BJ (cell line): ENCODE measurements around the gene GREB1. TPM values are rescaled to one million over a fixed set of nuclear protein-coding genes. Genes with fewer than 3 reads are reported as not detected.

ENCODE experiments used
- CTCF ChIA-PET: fragments of 350-600 bp; formaldehyde crosslinking; extraction: SDS; loops from one replicate; lab custom pipeline; 2021; ENCODE audit warnings: antibody characterized with exemption, inconsistent platforms; lab: Yijun Ruan, JAX
- POLR2A ChIA-PET: fragments of 300-600 bp; sonication (Branson Sonifier 250); formaldehyde crosslinking; extraction: SDS; loops from one replicate; lab custom pipeline; 2021; ENCODE audit warnings: antibody characterized with exemption; lab: Charles Lee
- DNase-seq: peaks from one replicate; pipeline ENCODE4 v3.0.0-alpha.2; 2011; ENCODE audit warnings: low read depth
- H3K27me3 ChIP-seq: 2 replicates; pipeline ENCODE4 v1.6.0; 2011; ENCODE audit warnings: low read length; ENCODE audit not compliant: control insufficient read depth, insufficient read depth
- H3K36me3 ChIP-seq: 2 replicates; pipeline ENCODE4 v1.5.1; 2011; ENCODE audit warnings: low read length; ENCODE audit not compliant: control insufficient read depth, insufficient read depth
- H3K4me3 ChIP-seq: 2 replicates; pipeline ENCODE4 v1.5.1; 2011; ENCODE audit warnings: low read depth, mild to moderate bottlenecking, control low read depth, low read length
- CTCF ChIP-seq: IDR thresholded peaks from 2 replicates; pipeline ENCODE4 v1.5.1; 2011; ENCODE audit warnings: low read depth, mild to moderate bottlenecking, control low read depth, inconsistent platforms, low read length, moderate library complexity; ENCODE audit not compliant: insufficient read depth
- polyA plus RNA-seq: library from polyadenylated mRNA; depleted of rRNA; stranded (reverse); fragments of >200 nt; gene quantifications from 2 replicates; pipeline ENCODE4 v1.2.3, GENCODE V29; 2011

Gene GREB1
- polyA plus RNA-seq, 1 experiment, result not detected

DNA sequence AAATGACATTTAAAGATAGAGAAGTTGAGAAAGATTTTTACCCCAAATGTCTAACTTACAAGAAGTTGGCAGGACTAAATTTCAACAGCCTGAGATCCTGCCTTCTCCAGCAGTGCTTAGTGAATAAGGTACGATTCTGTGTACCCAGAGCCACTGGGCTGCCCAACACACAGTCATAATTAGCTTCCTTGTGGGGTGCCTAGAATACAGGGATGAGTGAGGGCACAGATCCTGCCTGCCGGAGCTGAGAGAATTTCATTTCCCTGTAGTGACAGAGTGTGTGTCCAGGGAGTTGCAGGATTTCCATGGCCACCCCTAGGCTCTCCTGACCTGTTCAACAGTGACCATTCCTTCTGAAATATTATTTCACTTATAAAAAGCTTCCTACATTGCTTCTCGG lies 27.0 kb downstream of the GREB1 start:
- no peak for DNase-seq

DNA sequence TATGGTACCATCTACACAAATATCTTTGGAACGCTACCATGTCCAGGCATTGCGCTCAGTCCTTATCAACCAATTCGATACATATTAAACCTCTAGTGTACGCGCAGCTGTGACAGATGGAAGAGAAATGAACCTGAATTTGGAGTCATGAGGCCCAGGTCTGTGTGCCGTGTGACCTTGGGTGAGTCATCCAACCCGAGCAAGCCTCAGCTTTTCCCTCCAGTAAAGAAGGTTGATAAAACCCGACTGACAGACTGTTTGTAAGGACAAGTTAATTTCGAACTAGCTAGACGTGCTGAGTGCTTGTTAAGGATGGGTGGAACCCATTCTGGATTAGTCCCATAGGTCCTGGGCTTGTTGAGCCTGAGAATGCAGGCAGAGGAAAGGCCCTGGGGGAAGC lies 28.2 kb downstream of the GREB1 start:
- peaks cover 9% of the 10 kb centered on the region for H3K27me3 ChIP-seq
- CTCF ChIA-PET, result no interaction called here
- no peak overlapping the region for H3K4me3 ChIP-seq
- no peak for TF ChIP-seq CTCF
- DNase-seq, result no peak
- no peaks in the 10 kb centered on the region for H3K36me3 ChIP-seq
- POLR2A ChIA-PET, result no interaction called here

More for the DNA sequence above, 27.0 kb downstream of the GREB1 start:
- CTCF ChIA-PET, result interaction anchor here (3.4 kb wide), 1 partner anchor 22 kb away, joined by 12 read pairs; no protein-coding TSS in a partner anchor
- POLR2A ChIA-PET, result no interaction called here
- Histone ChIP-seq H3K4me3 (no peak overlapping the region), H3K36me3 (no peaks in the 10 kb centered on the region), H3K27me3 (peaks cover 15% of the 10 kb centered on the region)
- TF ChIP-seq CTCF, result no peak

- H3K4me3 ChIP-seq, result no peak overlapping the region
- POLR2A ChIA-PET, result no interaction called here
- no peak for DNase-seq
- H3K36me3 ChIP-seq, result no peaks in the 10 kb centered on the region
- CTCF ChIA-PET, result no interaction called here
- H3K27me3 ChIP-seq, result peaks cover 9% of the 10 kb centered on the region
- no peak for TF ChIP-seq CTCF
Measured at GRCh38 chr2:11562476-11562875, 28.6 kb downstream of the GREB1 start.

- CTCF ChIA-PET, result interaction anchor here (0.9 to 1.8 kb wide), 4 partner anchors 8 to 431 kb away, joined by 3 to 7 read pairs (median 4); a partner anchor contains a TSS
- DNase-seq, result no peak
- peaks cover 7% of the 10 kb centered on the region for H3K27me3 ChIP-seq
- H3K4me3 ChIP-seq, result no peak overlapping the region
- POLR2A ChIA-PET, result no interaction called here
- TF ChIP-seq CTCF, result no peak
- H3K36me3 ChIP-seq, result no peaks in the 10 kb centered on the region
Measured at GRCh38 chr2:11563784-11564666, 30.2 kb downstream of the GREB1 start.

GRCh38 chr2:11564816-11565567 lies 31.1 kb downstream of the GREB1 start:
- Histone ChIP-seq H3K4me3 (no peak overlapping the region), H3K36me3 (no peaks in the 10 kb centered on the region), H3K27me3 (peaks cover 6% of the 10 kb centered on the region)
- no peak for DNase-seq
- ChIA-PET POLR2A (no interaction called here), CTCF (interaction anchor here (0.8 to 1.6 kb wide), 4 partner anchors 8 to 440 kb away, joined by 4 to 11 read pairs (median 4); no protein-coding TSS in a partner anchor)
- TF ChIP-seq CTCF, result no peak
